Measurements from ENCODE around the gene THSD8. TPM values are rescaled to one million over a fixed set of nuclear protein-coding genes. Genes with fewer than 3 reads are reported as not detected.

The THSD8 gene
- total and polyA plus RNA-seq, 2 of the 8 experiments (the other 6 are each of a cell fraction or from before 2014, with no cell fraction given) = 8.2 to 42.3 TPM

- TF ChIP-seq SAP30 (IDR thresholded peaks at IDR 0.05; ENCODE audit: insufficient read depth, insufficient replicate concordance, low read length) = no peak
- TF ChIP-seq POLR2A (IDR thresholded peaks at IDR 0.05; ENCODE audit: control extremely low read depth in 1 of 2, low read depth in 2 of 2, low read length in 2 of 2) = no peak
- no peak for TF ChIP-seq USF2 (IDR thresholded peaks at IDR 0.05; ENCODE audit: low read length)
- no peak for TF ChIP-seq ASH2L (IDR thresholded peaks at IDR 0.05; ENCODE audit: low read length)
- no peak for TF ChIP-seq SIN3A (conservative IDR thresholded peaks at IDR 0.05 in 1 of 2, IDR thresholded peaks at IDR 0.05 in 1 of 2; ENCODE audit: low read depth in 1 of 2, low read length in 2 of 2)
Measured at GRCh38 chr19:12782174-12782423, 19.8 kb upstream of the THSD8 start (continued).

All from H1 (cell line).